BJ (cell line): ENCODE data around the gene TGFBRAP1. TPM values are rescaled to one million over a fixed set of nuclear protein-coding genes. Genes with fewer than 3 reads are reported as not detected.

Experiments
- CTCF ChIA-PET: fragments of 350-600 bp; formaldehyde crosslinking; extraction: SDS; loops from one replicate; lab custom pipeline; 2021; ENCODE audit warnings: antibody characterized with exemption, inconsistent platforms; lab: Yijun Ruan, JAX
- POLR2A ChIA-PET: fragments of 300-600 bp; sonication (Branson Sonifier 250); formaldehyde crosslinking; extraction: SDS; loops from one replicate; lab custom pipeline; 2021; ENCODE audit warnings: antibody characterized with exemption; lab: Charles Lee
- DNase-seq: peaks from one replicate; pipeline ENCODE4 v3.0.0-alpha.2; 2011; ENCODE audit warnings: low read depth
- H3K27me3 ChIP-seq: 2 replicates; pipeline ENCODE4 v1.6.0; 2011; ENCODE audit warnings: low read length; ENCODE audit not compliant: control insufficient read depth, insufficient read depth
- H3K36me3 ChIP-seq: 2 replicates; pipeline ENCODE4 v1.5.1; 2011; ENCODE audit warnings: low read length; ENCODE audit not compliant: control insufficient read depth, insufficient read depth
- H3K4me3 ChIP-seq: 2 replicates; pipeline ENCODE4 v1.5.1; 2011; ENCODE audit warnings: low read depth, mild to moderate bottlenecking, control low read depth, low read length
- CTCF ChIP-seq: IDR thresholded peaks from 2 replicates; pipeline ENCODE4 v1.5.1; 2011; ENCODE audit warnings: low read depth, mild to moderate bottlenecking, control low read depth, inconsistent platforms, low read length, moderate library complexity; ENCODE audit not compliant: insufficient read depth
- polyA plus RNA-seq: library from polyadenylated mRNA; depleted of rRNA; stranded (reverse); fragments of >200 nt; gene quantifications from 2 replicates; pipeline ENCODE4 v1.2.3, GENCODE V29; 2011

The TGFBRAP1 gene
- polyA plus RNA-seq, 1 experiment: 8.3 TPM

- DNase-seq: no peak
- Histone ChIP-seq H3K4me3 (no peak overlapping the region), H3K27me3 (no peaks in the 10 kb centered on the region), H3K36me3 (peaks cover 5% of the 10 kb centered on the region)
- CTCF ChIA-PET: no interaction called here
- POLR2A ChIA-PET: no interaction called here
- TF ChIP-seq CTCF: no peak
These were observed 32.3 kb downstream of the TGFBRAP1 start for GRCh38 chr2:105297216-105297615.

- CTCF ChIA-PET: interaction anchor here (1.4 to 4.4 kb wide), 4 partner anchors 13 to 181 kb away, joined by 3 to 53 read pairs (median 10); no protein-coding TSS in a partner anchor
- H3K27me3 ChIP-seq: no peaks in the 10 kb centered on the region
- POLR2A ChIA-PET: no interaction called here
- no peak overlapping the region for H3K4me3 ChIP-seq
- no peak for DNase-seq
- no peak for TF ChIP-seq CTCF
- H3K36me3 ChIP-seq: peaks cover 5% of the 10 kb centered on the region
These were observed 33.4 kb downstream of the TGFBRAP1 start for GRCh38 chr2:105296017-105296611.

GRCh38 chr2:105294844-105295481 lies 34.6 kb downstream of the TGFBRAP1 start:
- POLR2A ChIA-PET: no interaction called here
- Histone ChIP-seq H3K36me3 (peaks cover 5% of the 10 kb centered on the region), H3K4me3 (no peak overlapping the region), H3K27me3 (no peaks in the 10 kb centered on the region)
- CTCF ChIA-PET: interaction anchor here (0.6 to 4.4 kb wide), 19 partner anchors 11 to 184 kb away, joined by 3 to 53 read pairs (median 5); no protein-coding TSS in a partner anchor
- peak; percentile 70 for TF ChIP-seq CTCF
- peak; percentile 17 for DNase-seq

- DNase-seq: no peak
- Histone ChIP-seq H3K27me3 (no peaks in the 10 kb centered on the region), H3K4me3 (no peak overlapping the region), H3K36me3 (peaks cover 5% of the 10 kb centered on the region)
- no peak for TF ChIP-seq CTCF
- POLR2A ChIA-PET: no interaction called here
- CTCF ChIA-PET: interaction anchor here (0.8 to 4.4 kb wide), 14 partner anchors 10 to 183 kb away, joined by 3 to 53 read pairs (median 5); no protein-coding TSS in a partner anchor
These were observed 35.5 kb downstream of the TGFBRAP1 start for GRCh38 chr2:105294046-105294445.

GRCh38 chr2:105291981-105292380 lies 37.6 kb downstream of the TGFBRAP1 start:
- Histone ChIP-seq H3K36me3 (peaks cover 1% of the 10 kb centered on the region), H3K27me3 (no peaks in the 10 kb centered on the region), H3K4me3 (no peak overlapping the region)
- TF ChIP-seq CTCF: no peak
- DNase-seq: no peak
- POLR2A ChIA-PET: no interaction called here
- CTCF ChIA-PET: interaction anchor here (0.7 to 4.4 kb wide), 3 partner anchors 55 to 193 kb away, joined by 3 to 53 read pairs (median 3); no protein-coding TSS in a partner anchor
